Chondrocyte (in vitro differentiated cells): ENCODE data around the gene SESN3. TPM values are rescaled to one million over a fixed set of nuclear protein-coding genes. Genes with fewer than 3 reads are reported as not detected.
A peak's percentile ranks its signal among the peaks of the same experiment; 100 is the strongest.
"Not testable (repeated sequence)": the region's sequence is repeated elsewhere in the genome, so short reads cannot be mapped to it uniquely, and the experiment has no call there.

Experiments
- DNase-seq: peaks from one replicate; pipeline ENCODE4 v3.0.0; 2021; ENCODE audit warnings: mixed read lengths, low spot score
- H3K27ac Mint-ChIP-seq: one replicate; pipeline ENCODE4 v1.8.0; 2021; ENCODE audit warnings: mild to moderate bottlenecking, moderate library complexity, mixed read lengths; ENCODE audit not compliant: unreplicated experiment
- H3K27me3 Mint-ChIP-seq: 2 replicates; pipeline ENCODE4 v1.8.0; 2021; ENCODE audit warnings: low read depth, mixed read lengths
- H3K36me3 Mint-ChIP-seq: 2 replicates; pipeline ENCODE4 v1.8.0; 2021; ENCODE audit warnings: low read depth, mixed read lengths
- H3K4me1 Mint-ChIP-seq: 2 replicates; pipeline ENCODE4 v1.8.0; 2021; ENCODE audit warnings: low read depth, mild to moderate bottlenecking, mixed read lengths
- H3K4me3 Mint-ChIP-seq: one replicate; pipeline ENCODE4 v1.8.0; 2021; ENCODE audit warnings: mild to moderate bottlenecking, moderate library complexity, mixed read lengths; ENCODE audit not compliant: unreplicated experiment
- H3K9me3 Mint-ChIP-seq: 2 replicates; pipeline ENCODE4 v1.8.0; 2021; ENCODE audit warnings: low read depth, mixed read lengths
- CTCF ChIP-seq: fragments of 200-600 bp; sonication (generic); IDR thresholded peaks from 2 replicates; pipeline ENCODE4 v1.5.0; 2021; ENCODE audit warnings: antibody characterized with exemption, mild to moderate bottlenecking, moderate library complexity
- long read RNA-seq: library from polyadenylated mRNA; stranded (forward); transcript quantifications from one replicate; pipeline ENCODE4 v2.0.0, GENCODE V29; 2021
- total RNA-seq: library from RNA; stranded (reverse); gene quantifications from 3 replicates; pipeline ENCODE4 v1.2.1, GENCODE V29; 2021

SESN3 gene
- 104 to 238 TPM (median 104 TPM) in 3 replicates for total RNA-seq
- long read RNA-seq, full-length matches to known transcripts, result 2 of 22 reads
- long read RNA-seq, partial matches to known transcripts, result 0 of 22 reads
- long read RNA-seq, other reads (novel, unspliced or antisense), result 20 of 22 reads

GRCh38 chr11:95231127-95231880 lies at the start of gene SESN3:
SESN3 (minus strand) TSS chr11:95231202; CDS start chr11:95230860, 342 bp downstream.
- TF ChIP-seq CTCF, result peak; percentile 57
- Mint-ChIP-seq H3K27me3 (no peaks in the 10 kb centered on the region), H3K36me3 (peaks cover 3% of the 10 kb centered on the region), H3K9me3 (no peaks in the 10 kb centered on the region), H3K4me1 (peaks cover 30% of the 10 kb centered on the region), H3K4me3 (no peak within 1 kb of the TSS), H3K27ac (peak within 1 kb of the TSS; percentile 96)
- peak; percentile 100 for DNase-seq

- Mint-ChIP-seq H3K27ac (no peak overlapping the region), H3K9me3 (no peaks in the 10 kb centered on the region), H3K36me3 (no peaks in the 10 kb centered on the region), H3K4me1 (peaks cover 19% of the 10 kb centered on the region), H3K27me3 (no peaks in the 10 kb centered on the region), H3K4me3 (no peak overlapping the region)
- no peak for DNase-seq
- no peak for TF ChIP-seq CTCF
Observed at GRCh38 chr11:95279921-95280868, 49.2 kb upstream of the SESN3 start.

GRCh38 chr11:95277868-95278267 lies 46.9 kb upstream of the SESN3 start:
- Mint-ChIP-seq H3K27me3 (no peaks in the 10 kb centered on the region), H3K36me3 (no peaks in the 10 kb centered on the region), H3K27ac (no peak overlapping the region), H3K4me1 (peaks cover 19% of the 10 kb centered on the region), H3K4me3 (no peak overlapping the region), H3K9me3 (no peaks in the 10 kb centered on the region)
- TF ChIP-seq CTCF, result no peak
- no peak for DNase-seq

GRCh38 chr11:95276139-95276538 lies 45.1 kb upstream of the SESN3 start:
- Mint-ChIP-seq H3K27ac (no peak overlapping the region), H3K9me3 (no peaks in the 10 kb centered on the region), H3K4me3 (no peak overlapping the region), H3K4me1 (peaks cover 19% of the 10 kb centered on the region), H3K36me3 (no peaks in the 10 kb centered on the region), H3K27me3 (no peaks in the 10 kb centered on the region)
- no peak for TF ChIP-seq CTCF
- no peak for DNase-seq

- H3K9me3 Mint-ChIP-seq, H3K36me3 Mint-ChIP-seq, H3K27me3 Mint-ChIP-seq, H3K4me3 Mint-ChIP-seq, H3K27ac Mint-ChIP-seq, DNase-seq, H3K4me1 Mint-ChIP-seq: not testable (repeated sequence)
Observed at GRCh38 chr11:95273618-95274017, 42.6 kb upstream of the SESN3 start.
